DOHH2 (cell line): Measurements from ENCODE around the gene COL23A1.

Experiments used
- EZH2phosphoT487 ChIP-seq: fragments of 200-600 bp; sonication (generic); IDR thresholded peaks from 2 replicates; pipeline ENCODE4 v1.6.1; 2017; ENCODE audit warnings: borderline replicate concordance, mild to moderate bottlenecking, antibody characterized with exemption, low read length, moderate library complexity, mixed read lengths
- TF ChIP-seq, protein P1 (sequence below): fragments of 200-600 bp; sonication (generic); IDR thresholded peaks from one replicate; pipeline ENCODE4 v1.5.1; 2014; ENCODE audit warnings: antibody characterized with exemption, mild to moderate bottlenecking, low read depth, low read length; ENCODE audit not compliant: poor library complexity, severe bottlenecking

DNA sequence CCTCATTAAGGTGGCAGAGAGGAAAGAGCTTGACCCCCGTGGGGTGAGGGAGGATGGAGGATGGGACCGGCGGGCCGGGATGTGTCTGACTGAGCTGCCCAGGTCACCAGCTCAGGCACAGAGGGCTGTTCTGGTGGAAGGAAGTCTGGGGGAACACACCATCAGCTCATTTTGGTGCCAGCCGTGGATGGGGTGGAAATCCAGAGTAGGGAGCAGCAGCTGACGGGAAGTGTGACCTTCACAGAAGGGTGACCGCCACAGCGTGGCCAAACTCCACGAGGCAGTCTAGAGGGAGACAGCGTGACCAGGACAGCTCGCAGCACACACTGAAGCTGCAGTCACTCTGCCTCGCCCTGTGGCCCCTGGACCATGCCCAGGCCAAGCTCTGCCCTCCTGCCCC lies 312.3 kb downstream of the COL23A1 start:
- TF ChIP-seq, protein P1, sequence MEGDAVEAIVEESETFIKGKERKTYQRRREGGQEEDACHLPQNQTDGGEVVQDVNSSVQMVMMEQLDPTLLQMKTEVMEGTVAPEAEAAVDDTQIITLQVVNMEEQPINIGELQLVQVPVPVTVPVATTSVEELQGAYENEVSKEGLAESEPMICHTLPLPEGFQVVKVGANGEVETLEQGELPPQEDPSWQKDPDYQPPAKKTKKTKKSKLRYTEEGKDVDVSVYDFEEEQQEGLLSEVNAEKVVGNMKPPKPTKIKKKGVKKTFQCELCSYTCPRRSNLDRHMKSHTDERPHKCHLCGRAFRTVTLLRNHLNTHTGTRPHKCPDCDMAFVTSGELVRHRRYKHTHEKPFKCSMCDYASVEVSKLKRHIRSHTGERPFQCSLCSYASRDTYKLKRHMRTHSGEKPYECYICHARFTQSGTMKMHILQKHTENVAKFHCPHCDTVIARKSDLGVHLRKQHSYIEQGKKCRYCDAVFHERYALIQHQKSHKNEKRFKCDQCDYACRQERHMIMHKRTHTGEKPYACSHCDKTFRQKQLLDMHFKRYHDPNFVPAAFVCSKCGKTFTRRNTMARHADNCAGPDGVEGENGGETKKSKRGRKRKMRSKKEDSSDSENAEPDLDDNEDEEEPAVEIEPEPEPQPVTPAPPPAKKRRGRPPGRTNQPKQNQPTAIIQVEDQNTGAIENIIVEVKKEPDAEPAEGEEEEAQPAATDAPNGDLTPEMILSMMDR: no peak
- TF ChIP-seq EZH2phosphoT487: no peak
